ENCODE results near the gene SENP8.

SENP8 gene

GRCh38 chr15:72180761-72181324 is 62.6 kb downstream of the SENP8 start:
- H3K4me2 ChIP-seq (ENCODE audit: low read length), result no peak overlapping the region
- H3K4me3 ChIP-seq (ENCODE audit: low read length), result no peak overlapping the region
- no peaks in the 10 kb centered on the region for H3K9me3 ChIP-seq (replicated peaks; ENCODE audit: low read length)
- no peaks in the 10 kb centered on the region for H3K36me3 ChIP-seq (ENCODE audit: insufficient read depth, low read length)
- H3K4me1 ChIP-seq (ENCODE audit: control insufficient read depth, insufficient read depth, low read length), result peaks cover 11% of the 10 kb centered on the region
- H3K27me3 ChIP-seq (ENCODE audit: control insufficient read depth, insufficient read depth, low read length), result peaks cover 26% of the 10 kb centered on the region
- no peak overlapping the region for H3K9ac ChIP-seq (ENCODE audit: low read depth, low read length)

GRCh38 chr15:72182244-72182643 is 64.0 kb downstream of the SENP8 start:
- H3K27me3 ChIP-seq (ENCODE audit: control insufficient read depth, insufficient read depth, low read length), result peaks cover 19% of the 10 kb centered on the region
- H3K9me3 ChIP-seq (replicated peaks; ENCODE audit: low read length), result no peaks in the 10 kb centered on the region
- no peak overlapping the region for H3K4me2 ChIP-seq (ENCODE audit: low read length)
- no peak overlapping the region for H3K9ac ChIP-seq (ENCODE audit: low read depth, low read length)
- no peaks in the 10 kb centered on the region for H3K36me3 ChIP-seq (ENCODE audit: insufficient read depth, low read length)
- H3K4me1 ChIP-seq (ENCODE audit: control insufficient read depth, insufficient read depth, low read length), result peaks cover 11% of the 10 kb centered on the region
- H3K4me3 ChIP-seq (ENCODE audit: low read length), result no peak overlapping the region

DNA sequence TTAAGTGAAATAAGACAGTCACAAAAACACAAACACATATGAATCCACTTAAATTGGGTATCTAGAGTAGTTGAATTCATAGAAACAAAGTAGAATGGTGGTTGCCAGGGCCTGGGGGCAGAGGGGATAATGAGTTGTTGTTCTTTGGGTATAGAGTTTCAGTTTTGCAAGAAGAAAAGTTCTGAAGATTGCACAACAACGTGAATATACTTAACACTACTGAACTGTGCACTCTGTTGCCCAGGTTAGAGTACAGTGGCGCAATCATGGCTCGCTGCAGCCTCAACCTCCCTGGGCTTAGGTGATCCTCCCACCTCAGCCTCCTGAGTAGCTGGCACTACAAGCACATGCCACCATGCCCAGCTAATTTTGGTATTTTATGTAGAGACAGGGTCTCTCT is 64.5 kb downstream of the SENP8 start:
- Histone ChIP-seq H3K27me3 (ENCODE audit: control insufficient read depth, insufficient read depth, low read length) (peaks cover 22% of the 10 kb centered on the region), H3K9me3 (replicated peaks; ENCODE audit: low read length) (no peaks in the 10 kb centered on the region), H3K36me3 (ENCODE audit: insufficient read depth, low read length) (no peaks in the 10 kb centered on the region), H3K4me3 (ENCODE audit: low read length) (no peak overlapping the region), H3K4me2 (ENCODE audit: low read length) (no peak overlapping the region), H3K4me1 (ENCODE audit: control insufficient read depth, insufficient read depth, low read length) (peaks cover 11% of the 10 kb centered on the region), H3K9ac (ENCODE audit: low read depth, low read length) (no peak overlapping the region)

- Histone ChIP-seq H3K36me3 (ENCODE audit: insufficient read depth, low read length) (no peaks in the 10 kb centered on the region), H3K4me1 (ENCODE audit: control insufficient read depth, insufficient read depth, low read length) (peaks cover 11% of the 10 kb centered on the region), H3K9me3 (replicated peaks; ENCODE audit: low read length) (no peaks in the 10 kb centered on the region), H3K4me2 (ENCODE audit: low read length) (peak overlapping the region; percentile 75), H3K4me3 (ENCODE audit: low read length) (peak overlapping the region; percentile 61), H3K27me3 (ENCODE audit: control insufficient read depth, insufficient read depth, low read length) (peaks cover 25% of the 10 kb centered on the region), H3K9ac (ENCODE audit: low read depth, low read length) (no peak overlapping the region)
Measured at GRCh38 chr15:72183781-72184164, 65.6 kb downstream of the SENP8 start.

DNA sequence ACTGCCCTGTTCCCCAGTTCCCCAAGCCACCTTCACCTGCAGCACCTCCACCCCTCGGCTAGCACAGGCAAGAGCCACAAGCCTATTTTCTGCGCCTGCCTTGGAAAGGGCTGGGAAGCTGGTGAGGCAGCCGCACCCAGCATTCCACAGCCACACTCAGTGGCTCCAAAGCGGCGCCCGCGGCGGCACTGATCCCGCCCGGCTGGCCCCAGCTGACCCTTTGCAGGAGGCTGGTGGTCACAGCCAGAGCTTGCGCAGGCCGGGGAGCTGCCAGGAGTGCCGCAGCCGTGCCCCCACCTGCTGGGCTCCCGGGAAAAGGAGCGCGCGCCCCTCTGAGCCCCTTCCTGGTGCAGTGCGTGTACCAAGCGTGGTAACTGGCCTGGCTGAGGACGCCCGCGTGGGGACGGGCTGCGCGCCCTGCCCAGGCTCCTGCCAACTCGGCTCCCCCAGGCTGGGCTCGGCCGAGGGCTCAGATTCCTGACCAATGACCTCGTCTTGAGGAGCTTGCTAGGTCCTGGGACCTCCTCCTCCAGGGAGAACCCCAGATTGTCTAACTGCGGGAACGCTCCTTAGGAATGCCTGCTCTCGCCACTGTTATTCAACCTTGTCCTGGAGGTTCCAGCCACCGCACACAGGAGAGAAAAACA is 66.1 kb downstream of the SENP8 start:
- Histone ChIP-seq H3K4me3 (ENCODE audit: low read length) (peak overlapping the region; percentile 61), H3K36me3 (ENCODE audit: insufficient read depth, low read length) (no peaks in the 10 kb centered on the region), H3K9me3 (replicated peaks; ENCODE audit: low read length) (no peaks in the 10 kb centered on the region), H3K4me2 (ENCODE audit: low read length) (peak overlapping the region; percentile 75), H3K27me3 (ENCODE audit: control insufficient read depth, insufficient read depth, low read length) (peaks cover 27% of the 10 kb centered on the region), H3K4me1 (ENCODE audit: control insufficient read depth, insufficient read depth, low read length) (peaks cover 11% of the 10 kb centered on the region), H3K9ac (ENCODE audit: low read depth, low read length) (no peak overlapping the region)

- Histone ChIP-seq H3K36me3 (ENCODE audit: insufficient read depth, low read length) (no peaks in the 10 kb centered on the region), H3K4me1 (ENCODE audit: control insufficient read depth, insufficient read depth, low read length) (peaks cover 3% of the 10 kb centered on the region), H3K4me2 (ENCODE audit: low read length) (no peak overlapping the region), H3K9ac (ENCODE audit: low read depth, low read length) (no peak overlapping the region), H3K27me3 (ENCODE audit: control insufficient read depth, insufficient read depth, low read length) (peaks cover 20% of the 10 kb centered on the region), H3K4me3 (ENCODE audit: low read length) (no peak overlapping the region), H3K9me3 (replicated peaks; ENCODE audit: low read length) (no peaks in the 10 kb centered on the region)
Measured at GRCh38 chr15:72189250-72189902, 71.2 kb downstream of the SENP8 start.

GRCh38 chr15:72192416-72192815 is 74.2 kb downstream of the SENP8 start:
- no peaks in the 10 kb centered on the region for H3K9me3 ChIP-seq (replicated peaks; ENCODE audit: low read length)
- H3K27me3 ChIP-seq (ENCODE audit: control insufficient read depth, insufficient read depth, low read length), result peaks cover 15% of the 10 kb centered on the region
- no peak overlapping the region for H3K4me3 ChIP-seq (ENCODE audit: low read length)
- H3K4me1 ChIP-seq (ENCODE audit: control insufficient read depth, insufficient read depth, low read length), result no peaks in the 10 kb centered on the region
- H3K9ac ChIP-seq (ENCODE audit: low read depth, low read length), result no peak overlapping the region
- H3K4me2 ChIP-seq (ENCODE audit: low read length), result no peak overlapping the region
- H3K36me3 ChIP-seq (ENCODE audit: insufficient read depth, low read length), result no peaks in the 10 kb centered on the region

All from skeletal muscle satellite cell (primary cell).